ENCODE measurements around the gene HPSE.
"Not testable (repeated sequence)": the region's sequence is repeated elsewhere in the genome, so short reads cannot be mapped to it uniquely, and the experiment has no call there.

The HPSE gene

DNA sequence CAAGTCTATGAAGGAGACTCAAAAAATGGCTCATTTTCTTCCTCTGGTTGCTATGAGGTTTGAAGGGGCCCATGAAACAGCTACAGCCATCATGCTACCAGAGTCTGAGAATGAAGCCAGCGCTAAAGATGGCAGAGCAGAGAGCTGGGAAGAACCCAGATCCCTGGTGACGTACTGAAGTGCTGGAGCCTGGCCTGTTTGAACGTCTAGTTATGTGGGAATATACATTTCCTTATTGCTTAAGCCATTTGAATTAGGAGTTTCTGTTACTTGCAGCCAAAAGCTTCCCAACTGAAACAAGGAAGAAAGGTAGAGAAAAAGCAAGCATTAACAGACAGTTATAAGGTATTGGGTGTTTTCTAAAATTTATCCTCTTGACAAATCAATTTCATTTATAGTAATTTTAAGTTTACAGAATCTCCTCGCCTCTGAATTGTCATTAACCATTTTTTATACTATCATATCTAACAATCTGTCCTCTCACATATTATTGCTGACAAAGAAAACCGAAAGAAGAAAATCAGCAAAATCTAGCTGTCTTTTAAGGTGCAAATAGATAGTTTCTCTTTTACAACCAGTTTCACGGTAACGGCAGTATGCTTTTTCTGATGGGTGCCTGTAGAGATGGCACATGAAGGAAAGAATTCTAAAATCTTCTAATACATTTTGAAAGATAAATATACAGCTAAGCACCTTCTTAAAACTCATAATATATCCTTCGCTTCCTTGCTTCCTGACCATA, 41.2 kb downstream of the HPSE start:
- H3K4me3 ChIP-seq (ENCODE audit: low read length): no peak overlapping the region
- H3K27ac ChIP-seq (ENCODE audit: low read depth, low read length): no peak overlapping the region
- H3K9ac ChIP-seq (ENCODE audit: low read length): no peak overlapping the region
- no peaks in the 10 kb centered on the region for H3K4me1 ChIP-seq (ENCODE audit: control insufficient read depth, insufficient read depth, low read length)
- no peaks in the 10 kb centered on the region for H3K36me3 ChIP-seq (ENCODE audit: control insufficient read depth, insufficient read depth, low read length)
- no peaks in the 10 kb centered on the region for H3K27me3 ChIP-seq (ENCODE audit: control insufficient read depth, insufficient read depth, low read length)

- H3K27ac ChIP-seq (ENCODE audit: low read depth, low read length); H3K4me3 ChIP-seq (ENCODE audit: low read length); H3K9ac ChIP-seq (ENCODE audit: low read length); H3K27me3 ChIP-seq (ENCODE audit: control insufficient read depth, insufficient read depth, low read length); H3K36me3 ChIP-seq (ENCODE audit: control insufficient read depth, insufficient read depth, low read length); H3K4me1 ChIP-seq (ENCODE audit: control insufficient read depth, insufficient read depth, low read length): not testable (repeated sequence)
Measured at GRCh38 chr4:83290059-83290774, 44.4 kb downstream of the HPSE start.

DNA sequence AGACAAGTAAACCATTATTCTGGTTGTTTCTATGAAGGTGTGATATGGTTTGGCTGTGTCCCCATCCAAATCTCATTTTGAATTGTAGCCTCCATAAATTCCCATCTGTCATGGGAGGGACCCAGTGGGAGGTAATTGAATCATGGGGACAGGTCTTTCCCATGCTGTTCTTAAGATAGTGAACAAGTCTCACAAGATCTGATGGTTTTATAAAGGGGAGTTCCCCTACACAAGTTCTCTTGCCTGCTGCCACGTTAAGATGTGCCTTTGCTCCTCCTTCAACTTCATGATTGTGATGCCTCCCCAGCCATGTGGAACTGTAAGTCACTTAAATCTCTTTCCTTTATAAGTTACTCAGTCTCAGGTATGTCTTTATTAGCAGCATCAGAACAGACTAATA, 46.3 kb downstream of the HPSE start:
- H3K27me3 ChIP-seq (ENCODE audit: control insufficient read depth, insufficient read depth, low read length); H3K4me1 ChIP-seq (ENCODE audit: control insufficient read depth, insufficient read depth, low read length); H3K4me3 ChIP-seq (ENCODE audit: low read length); H3K9ac ChIP-seq (ENCODE audit: low read length); H3K36me3 ChIP-seq (ENCODE audit: control insufficient read depth, insufficient read depth, low read length); H3K27ac ChIP-seq (ENCODE audit: low read depth, low read length): not testable (repeated sequence)

GRCh38 chr4:83285055-83285407, 49.6 kb downstream of the HPSE start:
- Histone ChIP-seq H3K4me1 (ENCODE audit: control insufficient read depth, insufficient read depth, low read length) (peaks cover 6% of the 10 kb centered on the region), H3K27me3 (ENCODE audit: control insufficient read depth, insufficient read depth, low read length) (no peaks in the 10 kb centered on the region), H3K4me3 (ENCODE audit: low read length) (peak overlapping the region; percentile 89), H3K36me3 (ENCODE audit: control insufficient read depth, insufficient read depth, low read length) (no peaks in the 10 kb centered on the region), H3K27ac (ENCODE audit: low read depth, low read length) (peak overlapping the region; percentile 93), H3K9ac (ENCODE audit: low read length) (peak overlapping the region; percentile 43)

DNA sequence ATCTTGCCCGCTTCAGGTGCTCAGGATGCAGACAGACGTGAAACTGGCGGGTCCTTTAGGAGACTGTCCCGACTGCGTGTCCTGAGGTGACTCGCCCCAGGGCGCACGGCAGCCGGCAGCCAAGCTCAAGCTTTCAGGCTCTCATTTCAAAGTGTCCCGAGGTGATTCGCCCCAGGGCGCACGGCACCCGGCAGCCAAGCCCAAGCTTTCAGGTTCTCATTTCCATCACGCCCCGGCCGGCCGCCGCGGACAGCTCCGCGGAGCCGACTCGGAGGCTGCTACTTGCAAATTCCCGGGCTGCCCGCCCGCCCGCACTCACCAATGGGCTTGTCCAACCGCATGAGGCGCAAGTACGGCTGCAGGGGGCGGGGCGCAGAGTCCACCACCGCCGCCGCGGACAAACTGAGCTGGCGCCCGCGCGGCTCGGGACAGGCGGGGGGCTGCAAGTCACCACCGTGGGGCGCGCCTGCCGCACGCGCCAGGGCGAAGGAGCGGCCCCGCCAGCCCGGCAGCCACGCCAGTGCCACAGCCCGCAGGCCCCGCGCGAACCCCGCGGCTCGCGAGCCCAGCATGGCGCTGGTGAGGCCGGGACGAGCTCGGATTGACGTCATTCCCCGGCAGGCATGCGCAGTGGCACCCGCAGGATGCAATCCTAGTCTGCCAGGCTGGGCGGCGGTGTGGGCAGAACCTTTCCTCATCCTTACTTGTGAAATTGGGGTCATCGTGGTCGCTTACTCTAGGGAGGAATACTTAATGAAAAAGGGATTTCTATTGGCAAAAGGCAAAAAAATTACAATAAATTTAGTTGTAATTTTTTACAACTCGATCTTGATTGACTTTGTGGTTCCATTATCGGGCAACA, 50.2 kb downstream of the HPSE start, which contains the start of gene COQ2:
Gene COQ2 (minus strand): TSS at position 606 of the 862 bp plus-strand sequence. CDS start 34 bp downstream, at position 572.
- Histone ChIP-seq H3K27ac (ENCODE audit: low read depth, low read length) (peak within 1 kb of the TSS; percentile 93), H3K9ac (ENCODE audit: low read length) (peak within 1 kb of the TSS; percentile 67), H3K4me3 (ENCODE audit: low read length) (peak within 1 kb of the TSS; percentile 89), H3K27me3 (ENCODE audit: control insufficient read depth, insufficient read depth, low read length) (no peaks in the 10 kb centered on the region), H3K36me3 (ENCODE audit: control insufficient read depth, insufficient read depth, low read length) (no peaks in the 10 kb centered on the region), H3K4me1 (ENCODE audit: control insufficient read depth, insufficient read depth, low read length) (peaks cover 6% of the 10 kb centered on the region)

GRCh38 chr4:83283181-83283580, 51.5 kb downstream of the HPSE start:
- no peak overlapping the region for H3K9ac ChIP-seq (ENCODE audit: low read length)
- no peaks in the 10 kb centered on the region for H3K27me3 ChIP-seq (ENCODE audit: control insufficient read depth, insufficient read depth, low read length)
- no peak overlapping the region for H3K27ac ChIP-seq (ENCODE audit: low read depth, low read length)
- peaks cover 6% of the 10 kb centered on the region for H3K4me1 ChIP-seq (ENCODE audit: control insufficient read depth, insufficient read depth, low read length)
- no peaks in the 10 kb centered on the region for H3K36me3 ChIP-seq (ENCODE audit: control insufficient read depth, insufficient read depth, low read length)
- H3K4me3 ChIP-seq (ENCODE audit: low read length): no peak overlapping the region

DNA sequence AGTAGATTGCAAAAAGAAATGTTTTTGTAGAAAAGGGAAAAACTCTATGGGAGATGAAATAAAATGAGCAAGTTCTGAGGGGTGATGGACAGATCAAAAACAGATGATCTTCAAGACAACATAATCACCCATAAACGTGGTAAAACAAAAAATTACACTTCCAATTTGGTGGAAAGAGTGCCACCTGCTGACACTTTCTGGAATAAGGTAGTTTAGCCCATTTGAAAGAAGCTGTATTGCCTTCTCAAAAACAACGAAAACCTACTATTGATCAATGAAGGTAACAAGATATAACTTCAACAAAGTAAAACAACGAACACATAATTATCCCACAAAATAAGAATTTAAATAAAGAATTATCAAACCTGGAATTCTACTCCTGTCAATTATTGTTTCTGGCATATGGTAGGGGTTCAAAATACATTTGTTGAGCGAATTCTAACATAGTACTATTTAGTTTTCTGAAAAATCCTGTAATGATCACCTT, 52.6 kb downstream of the HPSE start:
- Histone ChIP-seq H3K4me3 (ENCODE audit: low read length) (no peak overlapping the region), H3K27me3 (ENCODE audit: control insufficient read depth, insufficient read depth, low read length) (no peaks in the 10 kb centered on the region), H3K9ac (ENCODE audit: low read length) (no peak overlapping the region), H3K4me1 (ENCODE audit: control insufficient read depth, insufficient read depth, low read length) (peaks cover 6% of the 10 kb centered on the region), H3K36me3 (ENCODE audit: control insufficient read depth, insufficient read depth, low read length) (no peaks in the 10 kb centered on the region), H3K27ac (ENCODE audit: low read depth, low read length) (no peak overlapping the region)

- Histone ChIP-seq H3K27me3 (ENCODE audit: control insufficient read depth, insufficient read depth, low read length) (no peaks in the 10 kb centered on the region), H3K4me3 (ENCODE audit: low read length) (no peak overlapping the region), H3K9ac (ENCODE audit: low read length) (no peak overlapping the region), H3K4me1 (ENCODE audit: control insufficient read depth, insufficient read depth, low read length) (peaks cover 6% of the 10 kb centered on the region), H3K27ac (ENCODE audit: low read depth, low read length) (no peak overlapping the region), H3K36me3 (ENCODE audit: control insufficient read depth, insufficient read depth, low read length) (no peaks in the 10 kb centered on the region)
Measured at GRCh38 chr4:83281307-83281706, 53.3 kb downstream of the HPSE start.

GRCh38 chr4:83276299-83277040, 58.2 kb downstream of the HPSE start:
- Histone ChIP-seq H3K27ac (ENCODE audit: low read depth, low read length) (no peak overlapping the region), H3K4me1 (ENCODE audit: control insufficient read depth, insufficient read depth, low read length) (no peaks in the 10 kb centered on the region), H3K4me3 (ENCODE audit: low read length) (no peak overlapping the region), H3K9ac (ENCODE audit: low read length) (no peak overlapping the region), H3K27me3 (ENCODE audit: control insufficient read depth, insufficient read depth, low read length) (no peaks in the 10 kb centered on the region), H3K36me3 (ENCODE audit: control insufficient read depth, insufficient read depth, low read length) (no peaks in the 10 kb centered on the region)

GRCh38 chr4:83273926-83274325, 60.7 kb downstream of the HPSE start:
- not testable (repeated sequence) for H3K27me3 ChIP-seq (ENCODE audit: control insufficient read depth, insufficient read depth, low read length); H3K4me3 ChIP-seq (ENCODE audit: low read length); H3K27ac ChIP-seq (ENCODE audit: low read depth, low read length); H3K36me3 ChIP-seq (ENCODE audit: control insufficient read depth, insufficient read depth, low read length); H3K9ac ChIP-seq (ENCODE audit: low read length); H3K4me1 ChIP-seq (ENCODE audit: control insufficient read depth, insufficient read depth, low read length)

DNA sequence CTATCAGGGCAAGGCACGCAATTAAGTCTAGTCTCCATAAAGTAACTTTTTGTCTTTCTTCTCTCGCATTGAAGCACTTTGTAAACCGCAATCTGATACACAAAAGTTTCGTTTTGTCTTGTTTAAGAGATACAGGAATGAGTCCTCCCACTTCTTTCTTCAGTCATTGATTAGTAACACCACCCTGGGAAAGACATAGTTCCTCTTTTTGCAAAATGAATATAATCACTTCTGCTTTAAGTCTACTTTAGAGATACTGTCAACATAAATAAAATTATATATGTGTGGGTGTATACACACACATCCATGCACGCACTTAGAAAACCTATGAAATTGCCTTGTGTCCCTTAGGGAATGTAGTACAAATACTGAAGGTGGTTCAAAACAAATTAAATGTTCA, 61.7 kb downstream of the HPSE start:
- Histone ChIP-seq H3K4me1 (ENCODE audit: control insufficient read depth, insufficient read depth, low read length) (no peaks in the 10 kb centered on the region), H3K27me3 (ENCODE audit: control insufficient read depth, insufficient read depth, low read length) (no peaks in the 10 kb centered on the region), H3K4me3 (ENCODE audit: low read length) (no peak overlapping the region), H3K27ac (ENCODE audit: low read depth, low read length) (no peak overlapping the region), H3K36me3 (ENCODE audit: control insufficient read depth, insufficient read depth, low read length) (no peaks in the 10 kb centered on the region), H3K9ac (ENCODE audit: low read length) (no peak overlapping the region)

DNA sequence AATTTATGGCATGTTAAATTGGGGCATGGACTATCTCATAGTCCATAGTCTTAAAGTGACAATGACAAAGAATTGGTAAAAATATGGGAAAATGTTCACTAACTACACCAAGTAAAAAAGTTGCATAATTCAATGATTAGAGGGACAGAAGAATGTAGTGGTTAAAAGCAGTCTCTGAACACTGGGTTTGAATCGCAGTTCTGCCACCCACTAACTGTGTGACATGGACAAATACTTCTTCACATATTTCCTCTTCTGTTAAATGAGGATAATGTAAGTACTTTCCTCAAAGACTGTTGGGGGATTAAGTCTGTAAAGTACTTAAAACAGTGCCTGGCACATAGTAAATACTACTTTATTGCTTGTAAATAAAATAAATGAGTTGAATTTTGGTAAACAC, 65.4 kb downstream of the HPSE start:
- no peak overlapping the region for H3K27ac ChIP-seq (ENCODE audit: low read depth, low read length)
- H3K9ac ChIP-seq (ENCODE audit: low read length): no peak overlapping the region

More for the DNA sequence above, 65.4 kb downstream of the HPSE start:
- Histone ChIP-seq H3K4me1 (ENCODE audit: control insufficient read depth, insufficient read depth, low read length) (no peaks in the 10 kb centered on the region), H3K27me3 (ENCODE audit: control insufficient read depth, insufficient read depth, low read length) (no peaks in the 10 kb centered on the region), H3K4me3 (ENCODE audit: low read length) (no peak overlapping the region), H3K36me3 (ENCODE audit: control insufficient read depth, insufficient read depth, low read length) (peaks cover 3% of the 10 kb centered on the region)
